ENCODE data around the gene DCAF10.
A peak's percentile ranks its signal among the peaks of the same experiment; 100 is the strongest.
"Not testable (repeated sequence)": the region's sequence is repeated elsewhere in the genome, so short reads cannot be mapped to it uniquely, and the experiment has no call there.

The DCAF10 gene, protein sequence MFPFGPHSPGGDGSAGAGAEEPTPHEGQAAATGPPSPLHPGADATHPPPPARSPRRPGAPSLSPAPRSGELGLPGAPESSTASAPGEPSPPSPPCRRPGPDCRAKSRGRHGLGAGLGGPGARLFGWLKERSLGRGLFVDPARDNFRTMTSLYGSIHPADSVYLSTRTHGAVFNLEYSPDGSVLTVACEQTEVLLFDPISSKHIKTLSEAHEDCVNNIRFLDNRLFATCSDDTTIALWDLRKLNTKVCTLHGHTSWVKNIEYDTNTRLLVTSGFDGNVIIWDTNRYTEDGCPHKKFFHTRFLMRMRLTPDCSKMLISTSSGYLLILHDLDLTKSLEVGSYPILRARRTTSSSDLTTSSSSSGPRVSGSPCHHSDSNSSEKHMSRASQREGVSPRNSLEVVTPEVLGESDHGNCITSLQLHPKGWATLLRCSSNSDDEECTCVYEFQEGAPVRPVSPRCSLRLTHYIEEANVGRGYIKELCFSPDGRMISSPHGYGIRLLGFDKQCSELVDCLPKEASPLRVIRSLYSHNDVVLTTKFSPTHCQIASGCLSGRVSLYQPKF

DNA sequence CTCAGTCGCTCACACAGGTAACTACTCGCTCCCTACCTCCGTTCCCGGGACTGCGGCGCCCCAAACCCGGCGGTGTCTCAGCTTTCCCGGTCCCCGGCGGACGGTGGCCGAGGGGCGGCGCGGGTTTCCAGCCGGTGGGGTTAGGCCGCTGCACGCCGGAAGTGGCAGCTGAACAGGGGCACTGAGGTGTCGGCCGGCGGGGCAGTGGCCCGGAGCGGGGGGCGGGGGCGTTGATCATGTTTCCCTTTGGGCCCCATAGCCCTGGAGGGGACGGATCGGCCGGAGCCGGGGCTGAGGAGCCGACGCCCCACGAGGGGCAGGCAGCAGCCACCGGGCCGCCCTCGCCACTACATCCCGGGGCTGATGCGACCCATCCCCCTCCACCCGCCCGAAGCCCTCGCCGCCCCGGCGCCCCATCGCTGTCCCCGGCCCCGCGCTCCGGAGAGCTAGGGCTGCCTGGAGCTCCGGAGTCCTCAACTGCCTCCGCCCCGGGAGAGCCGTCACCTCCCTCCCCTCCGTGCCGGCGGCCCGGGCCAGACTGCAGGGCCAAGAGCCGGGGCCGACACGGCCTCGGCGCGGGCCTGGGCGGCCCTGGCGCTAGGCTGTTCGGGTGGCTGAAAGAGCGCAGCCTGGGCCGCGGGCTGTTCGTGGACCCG, at the start of gene DCAF10:
DCAF10 (plus strand) TSS at position 167 of the 656 bp plus-strand sequence; CDS start at position 237, 70 bp downstream.
- DNase-seq (ENCODE audit: low read depth), result peak; percentile 88

GRCh38 chr9:37751186-37751585, 49.4 kb upstream of the DCAF10 start:
- DNase-seq (ENCODE audit: low read depth), result no peak

GRCh38 chr9:37751704-37752103, 48.9 kb upstream of the DCAF10 start:
- not testable (repeated sequence) for DNase-seq (ENCODE audit: low read depth)

DNA sequence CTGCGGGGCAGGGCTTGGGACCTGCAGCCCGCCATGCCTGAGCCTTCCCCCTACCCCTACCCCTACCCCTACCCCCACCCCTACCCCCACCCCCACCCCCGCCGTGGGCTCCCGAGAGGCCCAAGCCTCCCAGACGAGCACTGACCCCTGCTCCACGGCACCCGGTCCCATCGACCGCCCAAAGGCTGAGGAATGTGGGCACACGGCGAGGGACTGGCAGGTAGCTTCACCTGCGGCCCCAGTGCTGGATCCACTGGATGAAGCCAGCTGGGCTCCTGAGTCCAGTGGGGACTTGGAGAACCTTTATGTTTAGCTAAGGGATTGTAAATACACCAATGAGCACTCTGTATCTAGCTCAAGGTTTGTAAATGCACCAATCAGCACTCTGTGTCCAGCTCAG, 48.5 kb upstream of the DCAF10 start:
- DNase-seq (ENCODE audit: low read depth), result not testable (repeated sequence)

DNA sequence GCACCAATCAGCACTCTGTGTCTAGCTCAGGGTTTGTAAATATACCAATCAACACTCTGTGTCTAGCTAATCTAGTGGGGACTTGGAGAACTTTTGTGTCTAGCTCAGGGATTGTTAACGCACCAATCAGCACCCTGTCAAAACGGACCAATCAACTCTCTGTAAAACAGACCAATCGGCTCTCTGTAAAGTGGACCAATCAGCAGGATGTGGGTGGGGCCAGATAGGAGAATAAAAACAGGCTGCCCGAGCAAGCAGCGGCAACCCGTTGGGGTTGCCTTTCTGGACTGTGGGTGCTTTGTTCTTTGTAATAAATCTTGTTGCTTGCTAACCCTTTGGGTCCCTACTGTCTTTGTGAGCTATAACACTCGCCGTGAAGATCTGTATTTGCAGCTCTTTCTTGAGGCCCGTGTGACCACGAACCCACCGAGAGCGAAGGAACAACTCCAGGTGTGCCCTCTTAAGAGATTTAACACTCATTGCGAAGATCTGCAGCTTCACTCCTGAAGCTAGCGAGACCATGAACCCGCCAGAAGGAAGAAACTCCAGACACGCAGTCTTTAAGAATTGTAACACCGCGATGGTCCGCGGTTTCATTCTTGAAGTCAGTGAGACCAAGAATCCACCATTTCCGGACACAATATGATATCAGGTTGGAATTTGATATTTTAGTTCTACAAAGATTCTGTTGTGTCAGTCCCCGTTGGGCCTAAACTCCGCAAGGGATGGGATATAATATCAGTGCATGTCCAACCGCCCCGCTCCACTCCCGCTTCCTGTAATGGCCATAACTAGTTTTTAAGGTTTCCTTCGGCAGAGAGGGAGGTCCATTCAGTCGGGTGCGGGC, 47.7 kb upstream of the DCAF10 start:
- DNase-seq (ENCODE audit: low read depth), result no peak

DNA sequence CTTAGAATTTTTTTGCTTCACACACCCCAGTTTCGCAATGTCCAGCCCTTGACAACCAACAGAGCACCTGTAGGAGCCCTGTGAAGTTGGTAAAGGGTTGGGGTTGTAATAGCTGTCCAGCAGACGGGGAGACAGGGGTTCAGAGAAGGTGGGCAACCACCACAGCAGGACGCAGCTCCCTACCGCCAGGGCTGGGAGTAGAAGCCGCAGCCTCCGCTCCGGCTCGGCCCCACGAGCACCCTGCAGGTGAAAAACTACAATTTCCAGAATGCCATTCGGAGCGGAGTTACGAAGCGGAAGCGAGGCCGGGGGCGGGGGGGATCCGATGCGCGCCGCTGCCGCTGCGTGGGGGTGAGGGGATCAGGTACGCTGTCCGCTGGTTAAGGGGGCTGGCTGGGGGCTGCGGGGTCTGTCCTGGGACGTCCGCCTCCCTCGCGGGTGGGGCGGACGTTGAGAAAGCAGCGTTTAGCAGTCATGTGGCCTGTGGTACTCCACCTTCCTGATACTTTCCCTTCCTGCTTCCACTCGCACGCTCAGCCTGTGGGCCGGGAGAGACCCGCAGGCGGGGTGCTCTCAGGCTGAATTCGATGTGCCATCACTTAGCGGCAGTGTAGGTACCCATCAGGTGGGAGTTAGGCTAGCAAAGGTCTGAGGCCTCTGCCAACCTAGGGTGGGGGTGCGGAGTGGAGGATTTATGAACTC, 47.0 kb upstream of the DCAF10 start, which contains the start of gene TRMT10B:
TRMT10B (plus strand) TSS at position 317 of the 702 bp plus-strand sequence. CDS start 8,127 bp downstream, outside the sequence.
- peak; percentile 49 for DNase-seq (ENCODE audit: low read depth)

- no peak for DNase-seq (ENCODE audit: low read depth)
These were observed 41.9 kb upstream of the DCAF10 start for GRCh38 chr9:37758747-37759146.

- DNase-seq (ENCODE audit: low read depth), result no peak
These were observed 40.0 kb upstream of the DCAF10 start for GRCh38 chr9:37760416-37761161.

GRCh38 chr9:37761511-37761910, 39.1 kb upstream of the DCAF10 start:
- no peak for DNase-seq (ENCODE audit: low read depth)

GRCh38 chr9:37765263-37765662, 35.3 kb upstream of the DCAF10 start:
- not testable (repeated sequence) for DNase-seq (ENCODE audit: low read depth)

DNA sequence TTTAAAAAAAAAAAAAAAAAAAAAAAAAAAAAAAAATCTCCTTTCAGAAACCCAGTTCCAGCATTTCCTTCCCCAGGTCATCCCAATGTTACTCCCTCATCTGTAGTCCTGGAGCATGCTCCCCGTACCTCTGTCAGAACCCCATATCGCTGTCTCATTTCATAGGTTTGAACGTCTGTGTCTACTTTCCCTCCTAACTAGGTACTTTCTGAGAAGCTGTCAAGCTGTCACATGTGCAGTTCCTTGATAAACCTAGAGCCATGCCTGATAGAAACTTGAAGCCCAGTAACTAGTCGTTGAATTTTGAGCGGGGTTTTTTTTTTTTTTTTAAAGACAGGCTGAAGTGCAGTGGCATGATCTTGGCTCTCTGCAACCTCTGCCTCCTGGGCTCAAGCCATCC, 31.3 kb upstream of the DCAF10 start:
- no peak for DNase-seq (ENCODE audit: low read depth)

DNA sequence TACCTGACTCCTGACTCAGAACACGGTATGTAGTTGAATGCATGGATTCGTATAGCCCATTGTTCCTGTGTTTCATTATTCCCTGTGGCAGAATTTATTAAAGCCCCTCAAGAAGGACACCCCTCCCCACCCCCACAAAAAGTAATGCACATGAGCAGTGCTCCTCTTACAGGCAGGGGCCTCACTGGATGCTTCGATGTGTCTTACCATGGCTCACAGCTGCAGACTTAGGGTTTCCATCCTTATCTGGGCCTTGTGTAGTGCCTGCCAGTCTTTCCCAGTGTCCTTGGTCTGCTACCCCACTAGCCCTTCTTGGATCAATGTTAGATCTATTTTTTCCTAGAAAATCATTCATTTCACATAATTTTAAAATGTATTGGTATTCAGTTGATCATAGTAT, 30.6 kb upstream of the DCAF10 start:
- no peak for DNase-seq (ENCODE audit: low read depth)

- DNase-seq (ENCODE audit: low read depth), result no peak
These were observed 25.2 kb upstream of the DCAF10 start for GRCh38 chr9:37775216-37775919.

DNA sequence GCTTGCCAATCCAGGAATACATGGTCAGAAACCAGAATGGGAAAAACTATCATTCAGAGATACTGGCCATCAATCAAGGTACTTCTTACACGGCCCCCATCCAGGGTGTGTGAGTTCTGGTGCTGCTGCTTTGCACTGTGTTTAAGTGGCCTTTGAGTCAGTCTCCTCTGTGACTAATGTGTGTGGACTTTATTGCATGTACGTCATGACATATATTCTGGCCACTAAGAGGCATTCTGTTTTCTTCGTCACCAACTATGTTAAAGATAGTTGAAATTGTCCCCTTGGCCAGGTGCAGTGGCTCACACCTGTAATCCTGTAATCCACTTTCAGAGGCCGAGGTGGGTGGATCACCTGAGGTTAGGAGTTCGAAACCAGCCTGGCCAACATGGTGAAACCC, 24.3 kb upstream of the DCAF10 start:
- DNase-seq (ENCODE audit: low read depth), result no peak

DNA sequence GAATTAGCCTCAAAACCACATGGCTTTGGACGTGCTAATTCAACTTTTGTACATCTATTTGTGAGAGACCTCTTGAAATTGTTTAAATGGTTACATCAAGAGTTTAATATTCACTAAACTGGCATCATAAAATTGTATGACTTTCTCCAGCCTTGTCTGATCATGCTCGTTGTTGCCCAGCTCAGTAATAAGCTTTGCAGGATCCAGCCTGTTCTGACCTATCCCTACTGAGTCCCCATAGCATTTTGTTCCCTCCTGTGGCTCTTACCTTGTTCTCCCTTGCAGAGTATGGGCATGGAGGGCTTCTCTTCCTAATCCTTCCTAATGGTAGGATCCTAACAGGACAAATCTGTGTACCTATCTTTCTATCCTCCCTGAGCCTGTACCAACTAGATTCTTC, 22.1 kb upstream of the DCAF10 start:
- DNase-seq (ENCODE audit: low read depth), result no peak

GRCh38 chr9:37784291-37784615, 16.3 kb upstream of the DCAF10 start:
- DNase-seq (ENCODE audit: low read depth), result no peak

DNA sequence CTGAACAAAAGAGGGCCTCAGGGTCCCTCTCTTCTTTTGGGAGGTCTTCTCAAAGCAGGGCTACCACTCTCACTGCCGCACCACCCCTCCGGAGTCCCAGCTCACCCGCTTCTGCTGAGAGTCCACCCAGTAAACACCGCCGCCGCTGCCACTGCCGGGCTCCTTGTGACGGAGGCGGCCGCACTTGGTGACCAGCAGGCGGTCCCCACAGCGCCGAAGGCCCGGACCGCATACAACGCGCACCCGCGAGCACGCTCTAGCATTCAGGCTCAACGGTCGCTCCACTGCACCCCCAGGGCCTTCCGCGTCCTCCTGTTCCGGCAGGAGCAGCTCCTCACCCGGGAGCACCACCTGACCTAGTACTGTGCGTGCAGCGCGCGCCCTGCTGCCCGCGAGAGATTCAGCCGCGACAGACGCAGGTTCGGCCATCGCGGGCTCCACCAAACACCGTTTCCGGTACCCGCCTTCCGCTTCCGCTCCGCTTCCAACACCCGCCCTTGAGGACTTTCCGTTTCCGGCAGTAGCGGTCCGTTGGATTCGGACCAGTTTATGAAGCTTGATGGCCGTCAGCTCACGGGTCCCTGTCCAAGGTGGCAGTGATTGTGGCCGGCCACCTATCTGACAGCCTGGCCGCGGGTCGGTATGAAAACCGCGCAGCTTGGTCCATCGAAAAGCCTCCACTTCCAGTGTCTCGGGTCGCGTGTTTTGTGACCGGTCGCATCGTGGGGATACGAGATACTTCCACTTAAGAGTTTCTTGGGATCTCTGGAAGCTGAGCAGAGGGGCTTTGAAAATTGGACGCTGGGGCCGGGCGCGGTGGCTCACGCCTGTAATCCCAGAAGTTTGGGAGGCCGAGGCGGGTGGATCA, 15.7 kb upstream of the DCAF10 start, which contains the start of gene EXOSC3:
EXOSC3 (minus strand) TSS at position 449 of the 868 bp plus-strand sequence; CDS start at position 429, 20 bp downstream.
- peak; percentile 69 for DNase-seq (ENCODE audit: low read depth)

DNA sequence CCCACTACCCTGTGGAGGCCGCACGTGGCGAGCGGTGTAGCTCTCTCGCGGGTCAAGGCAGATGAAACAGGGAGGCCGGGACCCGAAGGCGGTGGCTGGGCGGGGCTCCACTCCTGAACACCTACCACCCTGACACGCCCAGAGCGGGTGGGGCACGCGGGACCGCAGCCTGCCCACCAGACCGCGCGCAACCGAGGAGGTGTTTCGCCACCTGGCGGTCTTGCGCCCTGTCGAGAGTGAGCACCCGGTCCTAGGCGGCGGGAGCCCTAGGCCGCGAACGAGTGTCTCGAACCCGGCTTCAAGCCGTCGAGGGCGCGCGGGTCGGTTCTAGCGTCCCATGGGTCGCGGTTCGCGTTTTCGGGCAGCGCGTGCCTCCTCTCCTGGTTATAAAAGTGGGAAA, 13.5 kb upstream of the DCAF10 start:
- DNase-seq (ENCODE audit: low read depth), result no peak

- DNase-seq (ENCODE audit: low read depth), result no peak
These were observed 12.3 kb upstream of the DCAF10 start for GRCh38 chr9:37788332-37788731.
